SK-N-DZ (cell line): ENCODE data around the gene AQP5. TPM values are rescaled to one million over a fixed set of nuclear protein-coding genes. Genes with fewer than 3 reads are reported as not detected.

Experiments
- DNase-seq: peaks from one replicate; pipeline ENCODE4 v3.0.0-alpha.2; 2015; ENCODE audit warnings: low spot score
- polyA plus RNA-seq, 2 experiments: library from polyadenylated mRNA; depleted of rRNA; stranded (reverse); fragments of >200 nt; gene quantifications; 2 replicates each; pipeline ENCODE4 v1.2.3, GENCODE V29; 2014

The AQP5 gene
- 1.3 and 1.8 TPM in 2 replicates for polyA plus RNA-seq (2014; cell fraction: cytosol; rRNA removed)
- 0.33 and 0.90 TPM in 2 replicates for polyA plus RNA-seq (2014; cell fraction: nucleus; rRNA removed)

DNA sequence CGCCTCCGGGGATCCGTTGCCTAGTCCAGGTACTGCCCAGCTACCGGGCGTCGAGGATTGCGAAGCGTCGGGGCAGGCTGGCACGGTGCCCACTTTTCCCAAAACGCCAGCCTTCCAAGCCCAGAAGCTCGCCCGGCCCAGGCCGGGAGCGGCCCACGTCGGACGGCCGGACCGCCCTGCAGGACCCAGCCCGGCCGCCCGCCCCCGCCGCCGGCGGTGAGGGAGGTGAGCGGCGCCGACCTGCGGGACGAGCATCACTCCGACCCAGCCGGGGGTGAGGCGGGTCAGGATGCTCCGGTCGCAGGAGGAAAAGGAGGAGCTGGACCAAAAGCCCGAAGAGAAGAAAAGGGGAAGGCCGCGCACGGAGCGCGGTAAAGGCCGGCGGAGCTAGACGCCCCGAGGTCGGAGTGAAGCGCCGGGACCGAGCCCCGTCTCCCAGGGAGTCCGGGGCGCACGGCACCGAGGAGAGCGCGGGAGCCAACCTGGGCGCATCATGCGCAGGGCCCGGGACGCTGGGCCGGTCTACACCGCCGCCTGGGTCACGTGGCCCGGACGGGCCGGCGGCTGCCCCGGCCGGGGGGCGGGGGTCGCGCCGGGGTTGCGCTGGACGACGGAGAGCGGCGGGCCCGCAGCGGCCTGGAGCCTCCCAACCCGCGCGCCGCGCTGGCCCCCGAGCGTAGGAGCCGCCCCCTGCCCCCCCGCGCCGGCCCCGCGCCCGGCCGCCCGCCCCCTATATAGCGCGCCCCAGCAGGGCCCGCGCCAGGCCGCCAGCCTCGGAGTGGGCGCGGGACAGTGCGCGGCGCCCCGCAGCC lies at the start of gene AQP5:
AQP5 (plus strand) TSS at position 762 of the 812 bp plus-strand sequence. CDS start 146 bp downstream, outside the sequence.
- no peak for DNase-seq

DNA sequence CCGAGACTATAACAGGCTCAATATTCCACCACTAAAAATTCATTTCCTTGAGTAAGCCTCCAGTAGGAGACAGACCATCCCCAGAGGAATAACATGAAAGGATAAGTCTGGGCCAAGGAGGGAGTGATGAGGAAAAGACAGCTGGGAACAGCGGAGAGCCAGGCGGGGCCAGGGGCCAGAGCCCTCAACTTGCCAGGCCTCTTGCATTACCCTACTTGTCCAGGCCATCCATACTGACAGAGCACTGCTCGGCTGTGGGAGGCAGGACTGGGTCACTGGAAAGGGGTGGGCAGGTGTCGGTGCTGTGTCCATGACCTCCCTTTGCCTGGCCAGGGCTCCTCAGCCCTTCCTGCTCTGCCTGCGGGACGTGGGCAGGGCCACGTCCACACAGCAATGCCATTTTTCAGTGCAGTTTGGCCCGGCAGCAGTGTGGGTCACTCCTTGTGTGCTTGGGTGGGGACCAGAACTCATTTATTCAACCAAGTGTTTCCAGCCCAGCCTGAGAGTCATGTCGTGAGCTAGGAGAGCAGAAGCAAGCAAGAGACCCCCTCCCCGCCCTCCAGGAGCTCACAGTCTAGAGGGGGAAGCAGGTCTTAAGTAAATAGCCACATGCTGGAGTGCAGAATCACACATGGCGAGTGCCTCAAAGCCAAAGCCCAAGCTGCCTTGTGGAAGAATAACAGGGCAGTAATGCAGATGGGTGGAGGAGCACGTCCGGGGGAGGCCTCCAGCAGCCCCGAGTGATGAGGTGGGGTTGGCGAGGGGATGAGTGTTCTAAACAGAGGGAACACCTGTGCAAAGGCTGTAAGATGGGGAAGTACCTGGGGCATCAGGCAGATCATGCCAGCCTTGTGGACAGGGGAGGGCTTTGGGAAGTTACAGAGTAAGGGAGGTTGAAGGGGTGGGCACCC lies 49.1 kb upstream of the AQP5 start:
- DNase-seq: no peak

DNA sequence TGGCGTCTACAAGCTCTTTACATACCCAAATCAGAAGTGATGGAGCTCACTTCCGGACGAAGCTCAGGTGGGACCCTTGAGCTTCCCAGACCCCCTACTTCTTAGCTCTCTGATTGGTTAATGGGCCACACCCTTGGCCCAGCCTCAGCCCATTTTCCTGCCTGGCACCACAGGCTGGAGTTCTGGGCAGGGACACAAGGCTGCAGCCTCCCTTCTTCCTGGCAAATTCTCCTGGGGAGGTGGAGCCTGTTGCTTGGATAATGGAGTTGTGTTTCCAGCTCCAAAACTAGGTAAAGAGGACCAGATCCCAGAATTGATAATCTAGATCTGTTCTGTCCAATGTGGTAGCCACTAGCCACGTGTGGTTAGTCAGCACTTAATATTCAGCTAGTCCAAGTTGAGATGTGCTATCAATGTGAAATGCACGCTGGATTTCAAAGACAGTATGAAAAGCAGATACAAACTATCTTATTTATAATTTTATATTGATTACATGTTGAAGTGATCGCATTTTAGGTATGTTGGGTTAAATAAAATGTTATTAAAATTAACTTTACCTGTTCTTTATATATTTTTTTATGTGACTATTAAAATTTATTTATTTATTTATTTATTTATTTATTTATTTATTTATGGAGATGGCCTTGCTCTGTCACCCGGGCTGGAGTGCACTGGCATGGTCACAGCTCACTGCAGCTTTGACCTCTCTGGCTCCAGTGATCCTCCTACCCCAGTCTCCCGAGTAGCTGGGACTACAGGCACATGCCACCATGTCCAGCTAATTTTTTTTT lies 45.3 kb upstream of the AQP5 start:
- DNase-seq: no peak

DNA sequence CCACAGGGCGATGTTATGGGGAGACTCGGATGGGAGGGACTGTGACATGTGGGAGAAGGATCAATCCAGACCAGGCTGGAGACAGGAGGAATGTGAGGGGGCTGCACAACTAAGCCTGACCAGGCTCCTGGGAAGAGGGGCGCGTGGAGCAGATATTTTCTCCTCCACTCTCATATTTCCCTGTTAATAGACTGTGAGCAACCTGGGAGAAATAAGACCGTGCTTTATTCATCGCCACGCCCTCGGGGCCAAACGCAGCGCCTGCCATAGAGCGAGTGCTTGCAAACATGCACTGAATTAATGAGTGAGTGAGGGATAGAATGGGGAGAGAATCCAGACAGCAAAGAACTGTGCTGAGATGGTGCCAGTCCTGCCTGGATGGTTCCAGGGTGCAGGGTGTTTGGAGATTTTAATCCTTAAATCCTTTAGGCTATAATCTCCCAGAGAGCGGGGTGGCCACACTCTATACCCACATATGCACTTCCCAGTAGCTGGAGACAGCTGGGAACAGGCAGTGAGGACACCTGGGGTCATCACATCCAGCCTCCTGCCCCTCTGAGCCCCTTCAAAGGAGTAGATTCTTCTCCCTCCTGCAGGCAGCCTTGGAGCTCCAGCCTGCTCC lies 44.4 kb upstream of the AQP5 start:
- no peak for DNase-seq

DNA sequence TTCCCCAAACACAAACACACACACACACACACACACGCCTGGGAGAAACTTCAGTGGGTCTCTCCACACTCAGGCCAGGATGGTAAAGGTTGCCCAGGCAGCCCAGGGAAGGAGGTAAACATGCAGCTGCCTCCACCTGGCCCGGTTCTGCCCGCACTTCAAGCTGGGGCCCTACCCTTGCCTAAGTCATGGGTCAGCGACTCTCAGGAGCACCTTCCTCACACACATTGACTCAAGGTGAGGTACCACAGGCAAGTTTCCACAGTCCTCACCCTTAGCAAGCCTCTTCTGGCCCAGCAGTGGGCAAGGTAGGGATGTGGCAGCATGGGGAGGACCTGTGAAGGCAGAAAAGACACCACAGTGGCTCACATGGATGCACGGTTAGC lies 43.9 kb upstream of the AQP5 start:
- no peak for DNase-seq

DNA sequence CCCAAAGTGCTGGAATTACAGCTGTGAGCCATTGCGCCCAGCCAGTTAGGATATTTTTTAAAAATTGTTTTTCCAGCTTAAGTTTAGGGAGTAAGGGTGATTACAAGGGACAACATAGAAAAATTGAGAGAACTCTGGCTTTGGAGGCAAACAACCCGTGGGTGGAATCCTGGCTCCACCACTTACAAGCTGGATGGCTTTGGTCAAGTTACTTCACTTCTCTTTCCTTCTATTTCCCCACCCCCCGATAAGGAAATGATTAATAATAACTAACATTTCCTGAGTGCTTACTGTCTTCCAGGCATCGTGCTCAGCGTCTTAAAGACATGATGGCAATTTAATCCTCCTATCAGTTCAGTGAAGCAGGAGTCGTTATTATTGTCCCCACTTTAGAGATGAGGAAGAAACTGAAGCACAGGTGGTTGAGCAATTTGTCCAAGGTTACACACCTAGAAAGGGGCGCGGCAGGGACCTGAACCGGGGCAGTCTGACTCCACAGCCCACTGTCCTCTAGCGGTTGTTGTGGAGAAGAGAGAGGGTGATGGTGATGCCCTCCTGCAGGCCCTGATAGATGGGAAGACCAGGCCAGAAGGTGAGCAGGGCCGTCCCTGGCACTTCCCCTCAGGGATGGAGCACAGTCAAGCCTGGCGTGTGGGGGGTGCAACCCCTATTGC lies 41.3 kb upstream of the AQP5 start:
- DNase-seq: no peak

DNA sequence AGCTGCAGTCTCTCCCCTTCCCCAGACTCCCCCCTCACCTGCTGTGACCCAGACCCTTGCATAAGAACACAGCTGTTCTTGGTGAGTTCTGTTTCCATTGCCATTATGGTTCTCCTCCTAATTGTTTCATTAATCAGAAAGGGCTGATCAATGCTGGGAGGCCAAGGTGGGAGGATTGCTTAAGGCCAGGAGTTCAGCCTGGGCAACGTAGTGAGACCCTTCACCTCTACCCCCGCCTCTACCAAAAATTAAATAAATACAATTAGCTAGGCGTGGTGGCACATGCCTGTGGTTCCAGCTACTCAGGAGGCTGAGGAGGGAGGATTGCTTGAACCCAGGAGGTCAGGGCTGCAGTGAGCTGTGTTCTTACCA lies 40.8 kb upstream of the AQP5 start:
- no peak for DNase-seq

DNA sequence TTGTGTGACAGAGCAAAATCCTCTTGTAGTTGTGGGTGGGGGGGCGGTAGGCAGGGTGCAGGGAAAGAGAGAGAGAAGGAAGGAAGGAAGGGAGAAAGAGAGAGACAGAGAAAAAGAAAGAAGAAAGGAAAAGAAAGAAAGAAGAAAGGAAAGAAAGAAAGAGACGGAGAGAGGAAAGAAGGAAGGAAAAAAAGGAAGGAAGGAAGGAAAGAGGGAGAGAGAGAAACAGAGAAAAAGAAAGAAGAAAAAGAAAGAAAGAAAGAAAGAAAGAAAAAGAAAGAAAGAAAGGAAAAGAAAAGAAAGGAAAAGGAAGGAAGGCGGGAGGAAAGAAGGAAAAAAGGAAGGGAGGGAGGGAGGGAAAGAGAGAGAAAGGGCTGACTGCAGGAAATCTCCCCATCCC lies 40.4 kb upstream of the AQP5 start:
- DNase-seq: no peak

DNA sequence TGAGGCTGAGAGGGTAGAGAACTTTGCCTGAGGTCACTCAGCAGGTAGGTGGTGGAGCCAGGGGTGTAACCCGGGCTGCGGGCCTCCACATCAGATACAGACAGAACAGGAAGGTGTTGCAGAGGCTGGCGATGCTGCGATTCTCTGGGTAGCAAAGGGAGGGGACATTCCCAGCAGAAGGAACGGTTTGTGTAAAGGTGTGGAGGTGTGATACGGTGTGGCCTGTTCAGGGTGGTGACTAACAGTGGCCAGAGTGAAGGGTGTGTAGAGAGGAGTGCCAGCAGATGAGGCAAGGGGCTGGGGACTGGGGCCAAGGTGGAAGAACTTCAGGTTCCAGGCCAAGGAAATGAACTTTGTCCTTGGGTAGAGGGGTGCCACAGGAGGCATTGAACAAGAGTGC lies 39.7 kb upstream of the AQP5 start:
- no peak for DNase-seq

DNA sequence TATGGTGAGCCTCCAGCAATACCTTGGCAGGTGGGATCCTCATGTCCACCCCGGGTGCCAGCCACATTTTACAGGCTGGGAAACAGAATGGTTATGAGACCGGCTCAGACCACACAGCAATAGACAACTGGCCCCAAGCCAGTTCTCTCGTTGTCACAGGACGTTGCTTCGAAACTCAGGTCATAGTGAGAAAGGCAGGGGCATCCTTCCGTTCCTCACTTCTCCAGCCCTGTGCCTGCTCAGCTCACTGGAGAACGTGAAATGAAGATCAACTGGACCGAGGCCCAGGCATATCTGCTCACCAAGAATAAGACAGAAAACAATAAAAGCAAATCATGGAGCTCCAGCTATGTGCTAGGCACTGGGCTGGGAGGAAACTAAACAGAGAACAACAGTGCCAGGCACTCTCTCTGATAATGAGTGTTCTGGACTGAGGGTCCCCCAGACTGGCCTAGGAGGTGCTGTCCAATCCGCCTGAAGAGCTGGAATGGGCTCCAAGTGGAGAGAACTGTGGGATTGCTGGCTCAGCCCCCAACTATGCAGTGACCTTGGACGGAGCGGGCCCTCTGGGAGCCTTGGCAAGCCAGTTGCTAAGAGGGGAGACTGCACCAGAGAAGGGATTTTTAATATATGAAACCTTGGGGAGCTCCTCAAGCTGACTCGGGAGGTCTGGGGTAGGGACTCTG lies 39.2 kb upstream of the AQP5 start:
- no peak for DNase-seq

DNA sequence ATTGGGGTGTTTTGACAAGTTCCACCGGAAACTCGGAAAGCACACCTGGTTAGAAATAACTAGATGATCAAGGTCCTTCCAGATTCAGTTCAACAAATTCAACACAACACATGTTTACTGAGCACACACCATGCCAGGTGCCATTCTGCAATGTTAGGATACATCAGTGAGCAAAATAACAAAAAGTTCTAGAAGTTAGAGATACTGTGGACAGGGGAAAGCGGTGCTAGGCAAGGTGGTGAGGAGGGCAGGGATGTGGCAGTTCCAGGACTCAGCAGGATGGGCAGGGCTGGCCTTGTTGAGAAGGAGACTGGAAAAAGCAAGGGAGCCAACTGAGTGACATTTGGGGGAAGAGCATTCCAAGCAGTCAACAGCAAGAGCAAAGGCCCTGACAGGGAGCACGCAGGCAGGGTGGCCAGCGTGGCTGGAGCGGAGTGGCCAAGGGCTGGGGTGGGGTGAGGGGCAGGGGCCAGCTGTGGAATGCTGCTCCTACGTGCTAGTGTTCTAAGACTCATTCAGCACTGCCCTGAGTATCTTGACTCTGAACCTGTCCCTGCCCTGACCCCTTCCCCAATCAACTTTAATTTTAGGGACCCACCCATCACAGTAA lies 38.5 kb upstream of the AQP5 start:
- no peak for DNase-seq

DNA sequence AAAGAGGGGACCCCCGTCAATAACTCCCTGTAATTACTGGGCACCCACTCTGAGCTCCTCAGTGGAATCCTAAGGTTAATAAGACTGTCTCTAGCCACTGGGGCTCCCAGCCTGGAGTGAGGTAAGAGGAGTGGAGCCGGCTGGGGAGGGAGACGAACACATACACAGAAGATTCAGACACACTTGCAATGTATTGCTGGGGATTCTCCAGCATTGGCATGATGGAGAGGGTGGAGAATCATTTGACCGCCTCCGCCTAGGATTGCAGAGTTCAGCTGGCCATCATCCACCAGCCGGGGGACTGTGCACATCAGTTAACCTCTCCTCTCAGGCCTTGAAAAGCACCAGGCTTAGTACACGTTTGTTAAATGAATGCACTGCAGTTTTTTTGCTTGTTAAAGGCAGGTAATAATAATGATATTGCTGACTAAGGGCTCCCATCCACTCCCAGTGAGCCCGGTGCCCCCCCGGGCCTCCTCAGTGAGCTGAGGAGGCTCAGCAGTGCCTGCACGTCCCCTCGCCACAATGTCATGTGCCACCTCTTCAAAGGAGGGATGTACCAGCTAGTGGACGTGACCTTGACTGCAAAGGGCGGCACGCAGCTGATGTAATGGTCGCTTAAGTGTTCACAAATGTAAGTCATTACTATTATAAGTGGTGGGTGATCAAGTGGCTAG lies 37.7 kb upstream of the AQP5 start:
- no peak for DNase-seq

DNA sequence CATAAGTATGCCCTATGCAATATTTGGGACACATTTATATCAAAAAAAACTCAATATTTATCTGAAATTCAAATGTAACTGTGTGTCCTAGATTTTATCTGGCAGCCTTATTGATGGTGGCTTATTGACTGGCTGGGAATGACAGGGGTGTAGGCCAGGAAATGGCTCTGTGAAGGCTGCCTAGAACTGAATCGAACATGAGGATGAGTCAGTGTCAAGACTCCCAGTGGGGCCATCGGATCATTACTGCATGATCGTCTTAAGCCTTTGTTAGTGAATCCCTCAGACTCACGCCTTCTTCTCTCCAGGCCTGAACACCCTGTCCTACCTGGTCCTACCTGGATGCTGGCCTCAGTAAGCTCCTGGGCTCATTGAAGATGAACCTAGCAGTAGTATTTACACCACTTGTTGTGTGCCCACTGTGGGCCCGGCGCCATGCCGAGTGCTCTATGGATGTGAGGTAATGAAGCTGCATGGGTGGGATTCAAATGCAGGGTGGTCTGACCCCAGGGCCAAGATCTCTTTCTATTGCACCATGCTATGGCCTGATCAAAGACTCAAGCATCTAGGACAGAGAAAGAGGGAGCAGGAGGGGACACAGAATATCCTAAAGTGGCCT lies 36.9 kb upstream of the AQP5 start:
- no peak for DNase-seq

DNA sequence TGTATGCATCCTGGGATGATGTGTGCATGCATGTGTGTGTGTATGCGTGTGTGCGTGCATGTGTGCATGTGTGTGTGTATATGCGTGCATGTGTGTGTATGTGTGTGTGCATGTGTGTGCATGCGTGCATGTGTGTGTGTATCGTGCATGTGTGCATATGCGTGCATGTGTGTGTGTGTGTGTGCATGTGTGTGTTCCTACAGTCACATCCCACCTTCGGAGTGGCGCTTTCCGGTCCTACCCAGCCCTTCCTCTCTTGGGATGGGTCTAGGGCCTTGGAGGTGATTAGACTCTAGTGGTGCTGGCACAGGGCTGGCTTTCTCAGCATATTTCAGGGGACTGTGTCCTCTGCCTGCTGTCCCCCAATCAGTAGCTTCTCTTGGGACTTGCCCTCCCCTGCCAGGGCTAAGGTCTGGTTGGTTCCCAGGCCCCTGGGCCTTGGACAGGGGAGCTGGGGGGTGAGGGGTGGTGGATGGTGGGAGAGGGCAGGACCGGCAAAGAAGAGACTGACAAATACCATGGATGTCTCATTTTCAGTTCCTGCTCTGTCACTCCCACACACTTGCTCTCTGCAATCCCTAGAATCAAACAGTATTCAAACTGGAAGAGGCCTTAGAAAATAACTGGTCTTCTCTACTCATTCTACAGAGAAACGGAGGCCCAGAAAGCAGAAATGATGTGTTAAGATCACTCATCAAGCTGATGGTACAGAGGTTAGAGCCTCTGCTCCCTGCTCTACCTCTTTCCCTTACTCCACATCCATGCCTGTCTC lies 36.1 kb upstream of the AQP5 start:
- no peak for DNase-seq

DNA sequence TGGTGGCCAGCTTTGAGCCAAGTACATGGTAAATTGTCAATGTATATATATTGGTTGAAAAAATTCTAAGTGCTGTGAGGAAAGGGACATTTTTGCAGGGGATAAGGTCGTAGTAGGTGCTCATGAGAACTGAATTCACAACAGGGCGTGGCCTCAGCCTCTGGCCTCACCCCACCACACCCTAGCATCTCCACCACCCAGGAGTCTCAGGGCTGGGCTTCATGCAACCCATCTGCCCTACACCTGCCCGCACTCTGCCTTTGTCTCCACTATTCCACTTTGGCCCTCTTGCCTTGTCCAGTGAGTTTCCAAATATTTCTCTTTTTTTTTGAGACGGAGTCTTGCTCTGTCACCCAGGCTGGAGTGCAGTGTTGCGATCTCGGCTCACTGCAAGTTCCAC lies 33.2 kb upstream of the AQP5 start:
- DNase-seq: no peak

DNA sequence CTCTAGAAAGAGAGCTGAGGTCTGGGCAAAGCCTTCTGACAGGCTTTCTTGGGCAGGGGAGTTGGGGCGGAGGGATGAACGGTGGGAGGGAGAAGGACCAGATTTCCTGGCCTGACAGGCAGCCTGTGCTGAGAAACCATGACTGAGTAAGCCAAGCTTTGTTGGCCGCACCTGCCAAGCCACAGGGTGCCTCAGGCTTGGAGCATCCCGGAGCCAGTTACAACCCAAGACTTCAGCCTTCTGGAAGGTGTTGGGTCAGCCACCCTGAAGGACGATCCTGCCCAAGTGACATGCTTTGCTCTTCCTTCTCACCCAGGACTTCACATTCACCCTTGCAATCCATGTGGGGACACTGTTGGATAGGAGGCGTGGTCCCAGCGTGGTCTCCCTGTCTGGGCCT lies 32.1 kb upstream of the AQP5 start:
- no peak for DNase-seq

DNA sequence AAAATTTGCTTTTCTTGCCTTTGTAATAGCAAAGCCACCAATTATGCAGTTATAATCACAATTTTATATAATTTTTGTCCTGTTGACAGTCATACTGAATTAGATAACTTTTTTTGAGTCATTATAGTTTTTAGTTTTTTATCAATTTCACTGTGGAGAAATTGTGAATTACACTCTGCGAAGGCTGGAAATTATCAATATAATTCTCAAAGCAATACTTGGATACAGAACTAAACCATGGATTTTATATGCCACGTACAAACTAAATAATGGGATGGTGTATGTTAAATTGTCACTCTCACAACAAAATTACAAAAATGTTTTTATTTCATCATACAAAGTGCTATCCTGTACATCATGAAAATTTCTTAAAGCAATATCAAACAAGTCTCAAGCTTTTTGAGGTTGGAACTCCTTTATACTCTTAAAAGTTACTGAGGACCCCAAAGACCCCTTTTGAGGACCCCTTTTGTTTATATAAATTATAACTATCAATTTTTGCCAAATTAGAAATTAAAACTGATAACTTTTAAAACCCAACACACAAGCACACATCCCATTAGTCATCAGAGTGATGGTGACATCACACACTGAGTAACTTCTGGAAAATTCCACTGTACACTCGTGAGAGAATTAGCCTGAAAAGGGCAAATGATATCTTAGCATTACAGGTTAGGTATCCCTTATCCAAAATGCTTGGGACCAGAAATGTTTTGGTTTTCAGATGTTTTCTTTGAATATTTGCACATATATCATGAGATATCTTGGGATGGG lies 31.0 kb upstream of the AQP5 start:
- no peak for DNase-seq
